HepG2 (cell line): ENCODE data around the gene MYADML2. TPM values are rescaled to one million over a fixed set of nuclear protein-coding genes. Genes with fewer than 3 reads are reported as not detected.

ENCODE experiments used
- HNRNPK ChIP-seq: fragments of 200-400 bp; formaldehyde crosslinking; IDR thresholded peaks from 2 replicates; pipeline ENCODE4 v1.6.1; 2018; ENCODE audit warnings: low read length, low read depth, moderate library complexity, mild to moderate bottlenecking; ENCODE audit not compliant: poor library complexity, severe bottlenecking
- MIER2 ChIP-seq: IDR thresholded peaks from 2 replicates; pipeline ENCODE4 v1.6.1; 2016; ENCODE audit warnings: missing biosample characterization, missing genetic modification reagents
- MXD3 ChIP-seq: IDR thresholded peaks from 2 replicates; pipeline ENCODE4 v1.6.1; 2016; ENCODE audit warnings: mild to moderate bottlenecking, missing biosample characterization, missing genetic modification reagents
- NCOR1 ChIP-seq: fragments of 200-600 bp; sonication (generic); IDR thresholded peaks from 2 replicates; pipeline ENCODE4 v1.7.0; 2017; ENCODE audit warnings: antibody characterized with exemption, low read length, borderline replicate concordance
- PAX8 ChIP-seq: sonication (generic); formaldehyde crosslinking; IDR thresholded peaks from 2 replicates; pipeline ENCODE4 v1.8.0; 2022; ENCODE audit warnings: mild to moderate bottlenecking, missing genetic modification reagents, borderline replicate concordance
- SMARCC2 ChIP-seq: fragments of 450-650 bp; IDR thresholded peaks from 2 replicates; pipeline ENCODE4 v1.6.1; 2017; ENCODE audit warnings: antibody characterized with exemption, mild to moderate bottlenecking
- ZBTB3 ChIP-seq: sonication (generic); formaldehyde crosslinking; IDR thresholded peaks from 2 replicates; pipeline ENCODE4 v1.4.0; 2020; ENCODE audit warnings: low read depth, mild to moderate bottlenecking, moderate library complexity, missing genetic modification reagents, borderline replicate concordance
- ZBTB42 ChIP-seq: sonication (generic); formaldehyde crosslinking; IDR thresholded peaks from 2 replicates; pipeline ENCODE4 v1.5.0; 2020; ENCODE audit warnings: mild to moderate bottlenecking, missing genetic modification reagents
- ZFY ChIP-seq: sonication (generic); formaldehyde crosslinking; IDR thresholded peaks from 2 replicates; pipeline ENCODE4 v1.4.0; 2020; ENCODE audit warnings: missing genetic modification reagents
- ZNF160 ChIP-seq: sonication (generic); formaldehyde crosslinking; IDR thresholded peaks from 2 replicates; pipeline ENCODE4 v1.8.0; 2022; ENCODE audit warnings: mild to moderate bottlenecking, inconsistent platforms, missing genetic modification reagents
- ZNF563 ChIP-seq: sonication (generic); formaldehyde crosslinking; IDR thresholded peaks from 2 replicates; pipeline ENCODE4 v1.8.0; 2022; ENCODE audit warnings: mild to moderate bottlenecking, moderate library complexity, missing genetic modification reagents
- ZNF737 ChIP-seq: sonication (generic); formaldehyde crosslinking; IDR thresholded peaks from 2 replicates; pipeline ENCODE4 v1.5.0; 2020; ENCODE audit warnings: missing genetic modification reagents, mild to moderate bottlenecking, borderline replicate concordance
- ZNF788 ChIP-seq: sonication (generic); formaldehyde crosslinking; IDR thresholded peaks from 2 replicates; pipeline ENCODE4 v1.5.0; 2020; ENCODE audit warnings: mild to moderate bottlenecking, missing genetic modification reagents, borderline replicate concordance
- ZXDC ChIP-seq: sonication (generic); formaldehyde crosslinking; IDR thresholded peaks from 2 replicates; pipeline ENCODE4 v1.5.0; 2020; ENCODE audit warnings: mild to moderate bottlenecking, missing genetic modification reagents
- polyA plus RNA-seq, 8 experiments: library from polyadenylated mRNA; depleted of rRNA in 3 of 8; stranded (reverse) in 7 of 8; unstranded in 1 of 8; fragments of >200 nt; fragmentation: Illumina TruSeq in 4 of 8; extraction: Trizol in 4 of 8; gene quantifications; 2 replicates each; pipeline versions ENCODE4 v1.2.1 to v1.2.3, GENCODE V29; 2011 to 2016; ENCODE audit warnings: low read depth in 4 of 8, missing spikeins in 1 of 8, mixed read lengths in 1 of 8; ENCODE audit not compliant: insufficient read depth in 1 of 8
- total RNA-seq, 5 experiments: library from RNA; depleted of rRNA; stranded (reverse); fragments of >200 nt; fragmentation: Illumina TruSeq; extraction: Trizol; gene quantifications; 2 replicates each; pipeline ENCODE4 v1.2.3, GENCODE V29; 2016; ENCODE audit warnings: low read depth in 1 of 5
- TF ChIP-seq, protein P1 (sequence below): IDR thresholded peaks from 2 replicates; pipeline ENCODE4 v1.6.1; 2016; ENCODE audit warnings: low read depth, borderline replicate concordance
- TF ChIP-seq, protein P2 (sequence below): sonication (generic); formaldehyde crosslinking; IDR thresholded peaks from 2 replicates; pipeline ENCODE4 v1.5.1; 2020; ENCODE audit warnings: mild to moderate bottlenecking, missing genetic modification reagents
- TF ChIP-seq, protein P3 (sequence below): sonication (generic); formaldehyde crosslinking; IDR thresholded peaks from 2 replicates; pipeline ENCODE4 v1.4.0; 2020; ENCODE audit warnings: missing genetic modification reagents, low read depth, mild to moderate bottlenecking, borderline replicate concordance
- TF ChIP-seq, protein P4 (sequence below): sonication (generic); formaldehyde crosslinking; IDR thresholded peaks from 2 replicates; pipeline ENCODE4 v1.9.0; 2022; ENCODE audit warnings: low read depth, missing genetic modification reagents

MYADML2 gene
- total and polyA plus RNA-seq, 2 of the 13 experiments (the other 11 are each of a cell fraction or from before 2014, with no cell fraction given) = not detected

- TF ChIP-seq ZNF788 (peak; percentile 98; the same call in 1 of the 2 replicates), ZFY (peak; percentile 92), MXD3 (CRISPR knock-in tag) (peak; percentile 92; the same call in 1 of the 2 replicates), NCOR1 (peak; percentile 79; the same call in 1 of the 2 replicates), SMARCC2 (no peak), ZXDC (CRISPR knock-in tag) (peak; percentile 88; the same call in 1 of the 2 replicates), ZBTB3 (CRISPR knock-in tag) (no peak; the same call in 1 of the 2 replicates), MIER2 (CRISPR knock-in tag) (no peak), HNRNPK (peak; percentile 50), PAX8 (CRISPR knock-in tag) (0 out of 2 replicates have a peak, but pooled peaks have one; percentile 91), ZBTB42 (CRISPR knock-in tag) (peak; percentile 27; the same call in 1 of the 2 replicates), ZNF563 (CRISPR knock-in tag) (peak; percentile 82), ZNF160 (peak; percentile 26; the same call in 1 of the 2 replicates), ZNF737 (CRISPR knock-in tag) (0 out of 2 replicates have a peak, but pooled peaks have one; percentile 20)
- TF ChIP-seq, protein P1, sequence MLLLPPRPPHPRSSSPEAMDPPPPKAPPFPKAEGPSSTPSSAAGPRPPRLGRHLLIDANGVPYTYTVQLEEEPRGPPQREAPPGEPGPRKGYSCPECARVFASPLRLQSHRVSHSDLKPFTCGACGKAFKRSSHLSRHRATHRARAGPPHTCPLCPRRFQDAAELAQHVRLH (CRISPR knock-in tag) = peak; percentile 86; the same call in 1 of the 2 replicates
- TF ChIP-seq, protein P2, sequence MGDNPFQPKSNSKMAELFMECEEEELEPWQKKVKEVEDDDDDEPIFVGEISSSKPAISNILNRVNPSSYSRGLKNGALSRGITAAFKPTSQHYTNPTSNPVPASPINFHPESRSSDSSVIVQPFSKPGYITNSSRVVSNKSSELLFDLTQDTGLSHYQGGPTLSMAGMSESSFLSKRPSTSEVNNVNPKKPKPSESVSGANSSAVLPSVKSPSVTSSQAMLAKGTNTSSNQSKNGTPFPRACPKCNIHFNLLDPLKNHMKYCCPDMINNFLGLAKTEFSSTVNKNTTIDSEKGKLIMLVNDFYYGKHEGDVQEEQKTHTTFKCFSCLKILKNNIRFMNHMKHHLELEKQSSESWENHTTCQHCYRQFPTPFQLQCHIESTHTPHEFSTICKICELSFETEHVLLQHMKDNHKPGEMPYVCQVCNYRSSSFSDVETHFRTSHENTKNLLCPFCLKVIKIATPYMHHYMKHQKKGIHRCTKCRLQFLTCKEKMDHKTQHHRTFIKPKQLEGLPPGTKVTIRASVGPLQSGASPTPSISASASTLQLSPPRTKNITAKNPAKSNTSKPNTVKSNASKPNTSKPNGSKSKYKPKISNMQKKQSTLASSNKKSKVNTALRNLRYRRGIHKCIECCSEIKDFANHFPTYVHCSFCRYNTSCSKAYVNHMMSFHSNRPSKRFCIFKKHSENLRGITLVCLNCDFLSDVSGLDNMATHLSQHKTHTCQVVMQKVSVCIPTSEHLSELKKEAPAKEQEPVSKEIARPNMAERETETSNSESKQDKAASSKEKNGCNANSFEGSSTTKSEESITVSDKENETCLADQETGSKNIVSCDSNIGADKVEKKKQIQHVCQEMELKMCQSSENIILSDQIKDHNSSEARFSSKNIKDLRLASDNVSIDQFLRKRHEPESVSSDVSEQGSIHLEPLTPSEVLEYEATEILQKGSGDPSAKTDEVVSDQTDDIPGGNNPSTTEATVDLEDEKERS (CRISPR knock-in tag) = peak; percentile 85; the same call in 1 of the 2 replicates
- TF ChIP-seq, protein P3, sequence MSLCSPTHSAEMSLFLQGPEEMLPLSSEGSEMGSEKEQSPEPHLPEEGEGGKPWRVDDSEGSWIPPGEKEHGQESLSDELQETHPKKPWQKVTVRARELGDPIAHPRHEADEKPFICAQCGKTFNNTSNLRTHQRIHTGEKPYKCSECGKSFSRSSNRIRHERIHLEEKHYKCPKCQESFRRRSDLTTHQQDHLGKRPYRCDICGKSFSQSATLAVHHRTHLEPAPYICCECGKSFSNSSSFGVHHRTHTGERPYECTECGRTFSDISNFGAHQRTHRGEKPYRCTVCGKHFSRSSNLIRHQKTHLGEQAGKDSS (CRISPR knock-in tag) = peak; percentile 98; the same call in 1 of the 2 replicates
- TF ChIP-seq, protein P4, sequence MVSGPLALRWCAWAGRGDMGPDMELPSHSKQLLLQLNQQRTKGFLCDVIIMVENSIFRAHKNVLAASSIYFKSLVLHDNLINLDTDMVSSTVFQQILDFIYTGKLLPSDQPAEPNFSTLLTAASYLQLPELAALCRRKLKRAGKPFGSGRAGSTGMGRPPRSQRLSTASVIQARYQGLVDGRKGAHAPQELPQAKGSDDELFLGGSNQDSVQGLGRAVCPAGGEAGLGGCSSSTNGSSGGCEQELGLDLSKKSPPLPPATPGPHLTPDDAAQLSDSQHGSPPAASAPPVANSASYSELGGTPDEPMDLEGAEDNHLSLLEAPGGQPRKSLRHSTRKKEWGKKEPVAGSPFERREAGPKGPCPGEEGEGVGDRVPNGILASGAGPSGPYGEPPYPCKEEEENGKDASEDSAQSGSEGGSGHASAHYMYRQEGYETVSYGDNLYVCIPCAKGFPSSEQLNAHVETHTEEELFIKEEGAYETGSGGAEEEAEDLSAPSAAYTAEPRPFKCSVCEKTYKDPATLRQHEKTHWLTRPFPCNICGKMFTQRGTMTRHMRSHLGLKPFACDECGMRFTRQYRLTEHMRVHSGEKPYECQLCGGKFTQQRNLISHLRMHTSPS (CRISPR knock-in tag) = peak; percentile 100
Measured at GRCh38 chr17:81967533-81968395, 20.7 kb upstream of the MYADML2 start (continued).
